ENCODE results near the gene PLA2G2D. TPM values are rescaled to one million over a fixed set of nuclear protein-coding genes. Genes with fewer than 3 reads are reported as not detected.

PLA2G2D gene
- total RNA-seq, 1 donor from 2014 or later: 0.09 TPM

GRCh38 chr1:20083178-20083944, 36.0 kb downstream of the PLA2G2D start:
- H3K27ac Mint-ChIP-seq: no peak overlapping the region
- no peak overlapping the region for H3K4me3 Mint-ChIP-seq (ENCODE audit: low read depth)
- peaks cover 5% of the 10 kb centered on the region for H3K4me1 Mint-ChIP-seq (ENCODE audit: low read depth)
- H3K36me3 Mint-ChIP-seq (ENCODE audit: low read depth): no peaks in the 10 kb centered on the region
- no peaks in the 10 kb centered on the region for H3K9me3 Mint-ChIP-seq
- peaks cover 24% of the 10 kb centered on the region for H3K27me3 Mint-ChIP-seq (ENCODE audit: low read depth)
- intact Hi-C loops (cut with micrococcal nuclease): no loop called here
- no peak for DNase-seq (ENCODE audit: low spot score)

DNA sequence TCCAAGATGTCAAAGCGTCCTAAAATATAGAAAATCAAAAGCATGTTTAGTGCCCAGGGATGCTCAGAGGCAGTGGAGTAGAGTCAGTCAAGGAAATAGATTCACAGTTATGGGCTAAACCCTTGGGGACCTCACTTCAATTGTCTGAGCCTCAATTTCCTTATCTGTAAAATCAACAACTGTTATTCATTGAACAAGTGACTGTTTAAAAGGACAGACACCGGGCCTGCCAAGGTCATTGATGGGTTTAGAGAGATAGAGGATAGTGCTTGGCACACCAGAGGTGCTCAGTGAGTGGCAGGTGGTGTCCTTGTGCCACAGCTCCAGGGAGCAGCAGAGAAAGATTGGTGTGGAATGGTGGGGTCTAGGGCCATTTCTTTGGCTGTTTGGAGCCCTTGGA, 36.6 kb downstream of the PLA2G2D start:
- DNase-seq (ENCODE audit: low spot score): no peak
- Mint-ChIP-seq H3K4me1 (ENCODE audit: low read depth) (peaks cover 5% of the 10 kb centered on the region), H3K9me3 (no peaks in the 10 kb centered on the region), H3K27me3 (ENCODE audit: low read depth) (peaks cover 30% of the 10 kb centered on the region), H3K36me3 (ENCODE audit: low read depth) (no peaks in the 10 kb centered on the region), H3K27ac (no peak overlapping the region), H3K4me3 (ENCODE audit: low read depth) (no peak overlapping the region)
- intact Hi-C loops (cut with micrococcal nuclease): no loop called here

DNA sequence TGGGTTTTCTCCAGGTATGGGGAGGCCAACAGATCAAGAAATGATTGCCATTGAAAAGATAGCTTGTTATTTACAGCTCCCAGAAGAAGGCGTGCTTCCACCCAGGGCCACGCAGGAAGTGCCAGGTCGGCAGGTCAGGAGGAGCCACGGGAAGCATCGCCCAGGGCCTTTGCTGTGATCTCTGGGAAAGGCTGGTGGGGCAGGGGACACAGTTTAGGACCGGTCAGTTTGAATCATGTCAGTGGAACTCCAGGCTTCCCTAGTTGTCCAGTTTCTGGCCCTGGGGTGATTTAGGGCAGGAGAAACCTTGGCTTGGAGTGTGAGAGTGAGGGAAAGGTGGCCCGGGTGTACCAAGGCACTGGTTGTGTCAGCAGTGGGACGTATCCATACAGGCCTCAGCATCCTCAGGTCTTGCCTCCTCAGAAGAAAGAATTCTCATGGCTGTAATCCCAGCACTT, 38.0 kb downstream of the PLA2G2D start:
- no peak for DNase-seq (ENCODE audit: low spot score)
- Mint-ChIP-seq H3K9me3 (no peaks in the 10 kb centered on the region), H3K36me3 (ENCODE audit: low read depth) (no peaks in the 10 kb centered on the region), H3K4me3 (ENCODE audit: low read depth) (no peak overlapping the region), H3K27ac (no peak overlapping the region), H3K4me1 (ENCODE audit: low read depth) (peaks cover 5% of the 10 kb centered on the region), H3K27me3 (ENCODE audit: low read depth) (peaks cover 37% of the 10 kb centered on the region)
- intact Hi-C loops (cut with micrococcal nuclease): no loop called here

DNA sequence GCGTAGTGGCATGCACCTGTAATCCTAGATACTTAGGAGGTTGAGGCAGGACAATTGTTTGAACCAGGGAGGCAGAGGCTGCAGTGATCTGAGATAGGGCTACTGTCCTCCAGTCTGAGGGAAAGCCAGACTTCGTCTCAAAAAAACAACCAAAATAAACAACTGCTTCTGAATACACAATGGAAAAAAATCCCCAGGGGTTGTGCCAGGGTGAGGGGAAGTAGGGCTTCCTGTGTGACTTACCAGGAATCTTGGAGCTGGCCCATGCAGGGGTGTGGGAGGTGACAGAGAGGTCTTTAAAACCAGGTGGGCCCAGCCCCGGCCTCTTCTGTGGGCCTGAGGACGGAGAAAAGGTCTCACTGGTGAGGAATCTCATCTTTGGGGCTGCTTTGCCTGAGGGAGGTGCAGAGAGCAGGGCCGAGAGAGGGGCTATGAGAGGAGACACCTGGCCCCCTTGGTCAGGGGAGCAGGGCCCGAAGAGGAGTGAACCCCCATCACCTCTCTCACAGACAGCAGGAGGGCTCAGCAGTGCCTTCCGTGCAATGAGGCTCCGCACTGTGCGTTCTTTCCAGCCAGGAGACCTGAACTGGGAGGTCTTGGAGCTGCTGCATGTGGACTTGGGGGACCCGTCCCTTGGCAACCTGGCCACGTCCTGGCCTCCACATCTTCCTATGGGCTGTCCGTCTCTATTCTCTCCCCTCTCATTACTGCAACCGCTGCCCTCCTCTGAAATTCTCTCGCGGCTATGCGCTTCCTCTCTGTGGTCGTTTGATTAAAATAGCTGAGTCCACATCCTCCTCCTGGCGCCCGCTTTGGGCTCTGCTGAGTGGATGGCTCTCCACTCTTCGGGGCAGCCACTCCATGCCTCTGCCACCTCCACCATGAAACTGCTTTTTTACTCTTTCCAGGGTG, 38.6 kb downstream of the PLA2G2D start:
- H3K27me3 Mint-ChIP-seq (ENCODE audit: low read depth): peaks cover 37% of the 10 kb centered on the region

GRCh38 chr1:20079661-20080305, 39.6 kb downstream of the PLA2G2D start:
- Mint-ChIP-seq H3K9me3 (no peaks in the 10 kb centered on the region), H3K36me3 (ENCODE audit: low read depth) (no peaks in the 10 kb centered on the region), H3K27me3 (ENCODE audit: low read depth) (peaks cover 39% of the 10 kb centered on the region), H3K4me3 (ENCODE audit: low read depth) (no peak overlapping the region), H3K4me1 (ENCODE audit: low read depth) (peaks cover 5% of the 10 kb centered on the region), H3K27ac (no peak overlapping the region)
- intact Hi-C loops (cut with micrococcal nuclease): no loop called here
- DNase-seq (ENCODE audit: low spot score): no peak

More for the DNA sequence above, 38.6 kb downstream of the PLA2G2D start:
- DNase-seq (ENCODE audit: low spot score): no peak
- no peaks in the 10 kb centered on the region for H3K36me3 Mint-ChIP-seq (ENCODE audit: low read depth)
- intact Hi-C loops (cut with micrococcal nuclease): no loop called here
- H3K27ac Mint-ChIP-seq: no peak overlapping the region
- peaks cover 5% of the 10 kb centered on the region for H3K4me1 Mint-ChIP-seq (ENCODE audit: low read depth)
- no peak overlapping the region for H3K4me3 Mint-ChIP-seq (ENCODE audit: low read depth)
- no peaks in the 10 kb centered on the region for H3K9me3 Mint-ChIP-seq

GRCh38 chr1:20078711-20079110, 40.6 kb downstream of the PLA2G2D start:
- no peaks in the 10 kb centered on the region for H3K9me3 Mint-ChIP-seq
- peaks cover 39% of the 10 kb centered on the region for H3K27me3 Mint-ChIP-seq (ENCODE audit: low read depth)

GRCh38 chr1:20078171-20078651, 41.1 kb downstream of the PLA2G2D start:
- no peak for DNase-seq (ENCODE audit: low spot score)
- H3K4me1 Mint-ChIP-seq (ENCODE audit: low read depth): peaks cover 5% of the 10 kb centered on the region
- no peak overlapping the region for H3K4me3 Mint-ChIP-seq (ENCODE audit: low read depth)
- H3K27ac Mint-ChIP-seq: no peak overlapping the region
- H3K9me3 Mint-ChIP-seq: no peaks in the 10 kb centered on the region
- no peaks in the 10 kb centered on the region for H3K36me3 Mint-ChIP-seq (ENCODE audit: low read depth)
- H3K27me3 Mint-ChIP-seq (ENCODE audit: low read depth): peaks cover 39% of the 10 kb centered on the region
- intact Hi-C loops (cut with micrococcal nuclease): no loop called here

More at GRCh38 chr1:20078711-20079110, 40.6 kb downstream of the PLA2G2D start:
- Mint-ChIP-seq H3K27ac (no peak overlapping the region), H3K36me3 (ENCODE audit: low read depth) (no peaks in the 10 kb centered on the region), H3K4me1 (ENCODE audit: low read depth) (peaks cover 5% of the 10 kb centered on the region), H3K4me3 (ENCODE audit: low read depth) (no peak overlapping the region)
- no peak for DNase-seq (ENCODE audit: low spot score)
- intact Hi-C loops (cut with micrococcal nuclease): no loop called here

DNA sequence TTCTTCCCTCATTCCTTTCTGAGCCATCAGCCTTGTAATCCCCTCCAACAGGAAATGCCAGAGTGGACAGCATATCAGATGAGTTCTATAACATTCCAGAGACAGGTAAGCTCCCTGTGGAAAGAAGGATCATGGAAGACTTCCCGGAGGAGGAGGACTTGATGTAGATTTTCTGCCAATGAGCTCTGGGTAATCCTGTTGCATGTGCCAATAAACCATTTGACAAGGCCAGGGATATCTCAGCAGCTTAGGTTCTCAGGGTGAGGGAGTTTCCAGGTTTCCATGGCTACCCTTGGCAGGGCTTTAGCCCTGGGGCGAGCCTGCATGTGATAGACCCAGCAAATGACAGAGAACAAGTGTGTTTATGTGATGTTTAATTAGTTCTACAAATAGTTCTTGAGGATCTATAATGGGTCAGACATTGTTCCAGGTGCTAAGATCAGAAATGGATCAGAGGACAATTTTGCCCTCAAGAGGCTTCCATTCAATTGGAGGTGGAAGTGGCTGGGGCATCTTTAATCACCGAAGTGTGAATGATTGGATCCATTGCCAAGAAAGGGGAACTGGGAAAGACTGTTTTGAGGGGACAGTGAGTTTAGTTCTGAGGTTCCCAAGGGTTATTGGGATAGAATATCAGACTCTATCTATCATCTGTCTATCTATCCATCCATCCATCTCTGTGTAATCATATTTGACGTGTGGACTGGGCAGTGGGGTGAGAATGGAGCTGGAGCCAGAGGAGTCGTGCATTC, 42.5 kb downstream of the PLA2G2D start:
- Mint-ChIP-seq H3K4me1 (ENCODE audit: low read depth) (peaks cover 5% of the 10 kb centered on the region), H3K36me3 (ENCODE audit: low read depth) (no peaks in the 10 kb centered on the region)
- intact Hi-C loops (cut with micrococcal nuclease): no loop called here

DNA sequence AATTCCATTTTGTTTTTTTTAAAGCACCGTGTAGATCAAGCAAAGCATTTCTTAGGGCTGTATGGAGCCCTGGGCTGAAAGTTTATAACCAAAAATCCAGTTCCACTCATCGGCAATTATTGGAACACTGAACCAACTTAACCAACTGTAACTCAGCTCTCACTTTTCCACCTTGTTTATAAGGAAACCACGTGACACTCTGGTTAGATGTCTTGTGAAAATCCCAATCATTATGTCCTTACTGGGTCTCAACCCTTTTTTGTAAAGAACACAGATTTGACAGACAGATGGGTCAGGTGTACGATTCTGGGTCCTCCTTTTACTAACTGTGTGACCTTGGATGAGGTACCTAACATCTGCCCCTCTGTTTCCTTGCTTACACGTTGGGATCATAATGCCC, 43.1 kb downstream of the PLA2G2D start:
- intact Hi-C loops (cut with micrococcal nuclease): no loop called here
- peaks cover 4% of the 10 kb centered on the region for H3K4me1 Mint-ChIP-seq (ENCODE audit: low read depth)
- H3K9me3 Mint-ChIP-seq: no peaks in the 10 kb centered on the region
- no peak overlapping the region for H3K4me3 Mint-ChIP-seq (ENCODE audit: low read depth)
- no peak for DNase-seq (ENCODE audit: low spot score)
- H3K27me3 Mint-ChIP-seq (ENCODE audit: low read depth): peaks cover 34% of the 10 kb centered on the region
- H3K36me3 Mint-ChIP-seq (ENCODE audit: low read depth): no peaks in the 10 kb centered on the region
- no peak overlapping the region for H3K27ac Mint-ChIP-seq

More for the DNA sequence above, 42.5 kb downstream of the PLA2G2D start:
- no peak overlapping the region for H3K27ac Mint-ChIP-seq
- DNase-seq (ENCODE audit: low spot score): no peak
- H3K4me3 Mint-ChIP-seq (ENCODE audit: low read depth): no peak overlapping the region
- no peaks in the 10 kb centered on the region for H3K9me3 Mint-ChIP-seq
- peaks cover 37% of the 10 kb centered on the region for H3K27me3 Mint-ChIP-seq (ENCODE audit: low read depth)

DNA sequence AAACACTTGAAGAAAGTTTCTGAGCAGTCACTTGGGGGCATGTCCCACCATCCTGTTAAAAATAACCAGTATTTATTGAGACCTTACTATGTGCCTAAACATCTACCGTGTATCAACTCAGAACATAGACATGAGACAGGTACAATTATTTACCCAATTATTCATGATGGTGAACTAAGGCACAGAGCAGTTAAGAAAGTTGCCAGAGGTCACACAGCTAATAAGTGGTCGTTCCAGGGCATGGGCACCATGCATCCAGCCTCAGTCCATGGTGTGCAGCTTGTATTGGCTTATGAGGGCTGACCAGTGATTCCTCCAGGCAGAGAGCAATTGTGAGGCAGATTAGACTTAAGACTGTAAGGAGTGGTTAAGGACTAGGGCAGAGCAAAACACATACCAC, 44.0 kb downstream of the PLA2G2D start:
- Mint-ChIP-seq H3K27ac (no peak overlapping the region), H3K36me3 (ENCODE audit: low read depth) (no peaks in the 10 kb centered on the region), H3K27me3 (ENCODE audit: low read depth) (peaks cover 27% of the 10 kb centered on the region), H3K4me3 (ENCODE audit: low read depth) (no peak overlapping the region), H3K4me1 (ENCODE audit: low read depth) (no peaks in the 10 kb centered on the region), H3K9me3 (no peaks in the 10 kb centered on the region)
- intact Hi-C loops (cut with micrococcal nuclease): no loop called here
- DNase-seq (ENCODE audit: low spot score): no peak

GRCh38 chr1:20074725-20075171, 44.6 kb downstream of the PLA2G2D start:
- Mint-ChIP-seq H3K4me3 (ENCODE audit: low read depth) (no peak overlapping the region), H3K36me3 (ENCODE audit: low read depth) (no peaks in the 10 kb centered on the region), H3K9me3 (no peaks in the 10 kb centered on the region), H3K27me3 (ENCODE audit: low read depth) (peaks cover 24% of the 10 kb centered on the region), H3K4me1 (ENCODE audit: low read depth) (no peaks in the 10 kb centered on the region), H3K27ac (no peak overlapping the region)
- intact Hi-C loops (cut with micrococcal nuclease): no loop called here
- no peak for DNase-seq (ENCODE audit: low spot score)

All from activated T-helper 2 cell treated with anti-CD3 and anti-CD28 coated beads, Interferon-gamma antibody, Interleukin-2, Interleukin-4, amounts not matched to agents 10 μg/mL and 5 μg/mL and 100 μg/mL, durations not matched to agents 14 hours and 24 hours and 36 hours (primary cell).